PC-9 (cell line): ENCODE measurements around the gene PARM1. TPM values are rescaled to one million over a fixed set of nuclear protein-coding genes. Genes with fewer than 3 reads are reported as not detected.

Experiments used
- BruUV-seq: library from RNA; stranded (reverse); fragments of 400-500 nt; replicated peaks from 2 replicates; lab custom pipeline; 2021; lab: Mats Ljungman, UMichigan
- CTCF ChIA-PET: fragments of 300-600 bp; sonication (Branson Sonifier 250); formaldehyde crosslinking; loops from one replicate; lab custom pipeline; 2022; ENCODE audit warnings: antibody characterized with exemption; lab: Charles Lee
- POLR2A ChIA-PET: fragments of 300-600 bp; sonication (Branson Sonifier 250); formaldehyde crosslinking; loops from one replicate; lab custom pipeline; 2022; ENCODE audit warnings: antibody characterized with exemption; ENCODE audit not compliant: unreplicated experiment; lab: Charles Lee
- DNase-seq, 2 experiments: peaks; one replicate each; pipeline versions ENCODE4 v3.0.0 to v3.0.0-alpha.2; 2015 to 2022; ENCODE audit warnings: mixed read lengths in 1 of 2
- H2AFZ ChIP-seq: fragments of 200-600 bp; sonication (generic); 2 replicates; pipeline ENCODE4 v1.8.1; 2017; ENCODE audit warnings: antibody characterized with exemption
- H3F3A ChIP-seq: fragments of 200-600 bp; sonication (generic); 2 replicates; pipeline ENCODE4 v1.8.1; 2017; ENCODE audit warnings: antibody characterized with exemption, mild to moderate bottlenecking, low read depth; ENCODE audit not compliant: insufficient read depth
- H3K27ac ChIP-seq: fragments of 200-600 bp; sonication (generic); 2 replicates; pipeline ENCODE4 v1.6.1; 2016; ENCODE audit warnings: mixed run types
- H3K27me3 ChIP-seq: fragments of 200-600 bp; sonication (generic); 2 replicates; pipeline ENCODE4 v1.6.1; 2016; ENCODE audit warnings: low read depth, mixed run types; ENCODE audit not compliant: insufficient read depth
- H3K36me3 ChIP-seq: fragments of 200-600 bp; sonication (generic); 2 replicates; pipeline ENCODE4 v1.6.1; 2016; ENCODE audit warnings: low read depth, mixed run types
- H3K4me1 ChIP-seq: fragments of 200-600 bp; sonication (generic); replicated peaks from 2 replicates; pipeline ENCODE4 v1.6.1; 2016; ENCODE audit warnings: mixed run types; ENCODE audit not compliant: insufficient read depth
- H3K4me2 ChIP-seq: fragments of 200-600 bp; sonication (generic); 2 replicates; pipeline ENCODE4 v1.6.1; 2017; ENCODE audit warnings: mixed run types
- H3K4me3 ChIP-seq: fragments of 200-600 bp; sonication (generic); 2 replicates; pipeline ENCODE4 v1.6.1; 2016; ENCODE audit warnings: mixed run types
- H3K79me2 ChIP-seq: fragments of 200-600 bp; sonication (generic); 2 replicates; pipeline ENCODE4 v1.6.1; 2017; ENCODE audit warnings: low read depth, mixed run types
- H3K9me2 ChIP-seq: fragments of 200-600 bp; sonication (generic); 2 replicates; pipeline ENCODE4 v1.8.1; 2017; ENCODE audit warnings: mild to moderate bottlenecking; ENCODE audit not compliant: insufficient read depth
- H3K9me3 ChIP-seq: fragments of 200-600 bp; sonication (generic); 2 replicates; pipeline ENCODE4 v1.8.1; 2016; ENCODE audit warnings: low read depth; ENCODE audit not compliant: insufficient read depth
- H4K20me1 ChIP-seq: fragments of 200-600 bp; sonication (generic); 2 replicates; pipeline ENCODE4 v1.8.1; 2017; ENCODE audit not compliant: insufficient read depth
- CTCF ChIP-seq: fragments of 200-600 bp; sonication (generic); conservative IDR thresholded peaks from 2 replicates; pipeline ENCODE4 v1.6.1; 2017; ENCODE audit warnings: mixed run types, antibody characterized with exemption, mild to moderate bottlenecking, moderate library complexity
- EZH2 ChIP-seq: fragments of 200-600 bp; sonication (generic); IDR thresholded peaks from 2 replicates; pipeline ENCODE4 v1.8.0; 2017; ENCODE audit warnings: antibody characterized with exemption, low read depth
- intact Hi-C: fragments of 100-400 bp; cut with micrococcal nuclease; formaldehyde crosslinking; loops from one replicate; pipeline ENCODE4 v1.10.0; 2022; ENCODE audit not compliant: unreplicated experiment
- total RNA-seq: library from RNA; stranded (reverse); gene quantifications from 2 replicates; pipeline ENCODE4 v1.2.3, GENCODE V29; 2021

Gene PARM1
- total RNA-seq, 1 experiment from 2014 or later, result 0.44 TPM

DNA sequence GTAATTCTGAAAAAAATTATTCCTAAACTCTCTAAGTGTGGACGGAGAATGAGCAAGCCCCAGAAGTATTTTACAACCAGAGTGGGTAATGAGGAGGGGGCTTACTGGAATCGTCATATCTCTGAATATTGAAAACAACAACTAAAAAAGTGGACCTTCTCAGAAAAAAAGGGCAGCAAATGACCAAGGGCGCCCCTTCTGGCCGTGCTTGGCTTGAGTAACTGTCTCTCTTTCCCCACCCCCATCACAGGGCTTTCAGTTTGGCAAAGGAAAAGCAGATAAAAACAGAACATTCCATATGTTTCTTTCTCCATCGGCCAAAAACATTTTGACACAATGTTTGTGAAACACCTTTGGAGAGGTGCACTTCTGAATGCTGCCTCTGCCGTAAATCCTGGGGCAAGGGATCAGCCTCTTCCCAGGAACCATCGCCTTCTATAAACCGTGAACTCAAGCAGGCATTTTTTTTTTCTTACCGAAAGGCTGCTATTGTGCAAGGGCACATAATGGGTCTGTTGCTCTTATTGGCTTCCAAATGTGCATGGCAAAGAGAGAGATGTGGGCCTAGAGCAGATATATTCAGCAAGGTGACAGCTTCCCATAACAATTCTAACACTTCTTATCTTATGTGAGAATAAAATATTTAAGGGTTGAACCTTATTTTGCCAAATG lies 115.4 kb downstream of the PARM1 start:
- Histone ChIP-seq H3K4me1 (no peaks in the 10 kb centered on the region), H3F3A (no peaks in the 10 kb centered on the region), H3K79me2 (no peaks in the 10 kb centered on the region), H3K4me2 (no peak overlapping the region), H2AFZ (no peak overlapping the region), H3K27me3 (no peaks in the 10 kb centered on the region), H4K20me1 (no peaks in the 10 kb centered on the region), H3K4me3 (no peak overlapping the region), H3K9me2 (no peaks in the 10 kb centered on the region), H3K36me3 (no peaks in the 10 kb centered on the region), H3K9me3 (no peaks in the 10 kb centered on the region), H3K27ac (no peak overlapping the region)
- no peak for TF ChIP-seq CTCF
- TF ChIP-seq EZH2, result no peak
- intact Hi-C loops, result no loop called here
- CTCF ChIA-PET, result no interaction called here
- DNase-seq, result no peak
- no TSS peak for BruUV-seq
- POLR2A ChIA-PET, result no interaction called here

DNA sequence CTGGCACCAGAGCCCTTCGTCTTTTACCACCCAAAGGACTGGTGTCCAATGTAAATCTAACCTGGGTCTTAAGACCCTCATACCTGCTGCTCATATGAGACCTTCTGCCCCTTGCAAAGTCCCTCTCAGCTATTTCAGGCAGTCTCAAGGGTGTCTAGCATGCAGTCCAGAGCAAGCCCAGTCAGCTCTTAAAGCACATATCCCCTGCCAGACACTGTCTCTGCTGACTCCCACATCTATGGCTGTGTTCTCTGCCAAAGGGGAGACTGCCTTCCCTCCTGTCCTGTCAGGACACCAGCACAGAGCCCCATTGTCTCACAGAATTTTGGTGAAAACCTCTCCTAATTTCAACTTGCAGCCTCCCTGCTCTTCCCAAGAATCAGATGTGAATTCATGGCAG lies 118.5 kb downstream of the PARM1 start:
- Histone ChIP-seq H3K36me3 (no peaks in the 10 kb centered on the region), H3K27me3 (no peaks in the 10 kb centered on the region), H3K9me2 (no peaks in the 10 kb centered on the region), H3K79me2 (no peaks in the 10 kb centered on the region), H3F3A (no peaks in the 10 kb centered on the region), H3K4me1 (no peaks in the 10 kb centered on the region), H3K9me3 (no peaks in the 10 kb centered on the region), H2AFZ (no peak overlapping the region), H4K20me1 (no peaks in the 10 kb centered on the region), H3K4me2 (no peak overlapping the region), H3K27ac (no peak overlapping the region), H3K4me3 (no peak overlapping the region)
- TF ChIP-seq CTCF (no peak), EZH2 (no peak)
- no TSS peak for BruUV-seq
- ChIA-PET POLR2A (no interaction called here), CTCF (no interaction called here)
- intact Hi-C loops, result no loop called here
- no peak for DNase-seq

- Histone ChIP-seq H4K20me1 (no peaks in the 10 kb centered on the region), H3K4me2 (no peak overlapping the region), H3K4me1 (no peaks in the 10 kb centered on the region), H3K9me3 (no peaks in the 10 kb centered on the region), H2AFZ (no peak overlapping the region), H3K4me3 (no peak overlapping the region), H3K27ac (no peak overlapping the region), H3K9me2 (no peaks in the 10 kb centered on the region), H3F3A (no peaks in the 10 kb centered on the region), H3K36me3 (no peaks in the 10 kb centered on the region), H3K27me3 (no peaks in the 10 kb centered on the region), H3K79me2 (no peaks in the 10 kb centered on the region)
- ChIA-PET CTCF (no interaction called here), POLR2A (no interaction called here)
- TF ChIP-seq EZH2, result no peak
- no peak for TF ChIP-seq CTCF
- DNase-seq, result no peak
- BruUV-seq, result no TSS peak
- intact Hi-C loops, result no loop called here
These were observed 120.4 kb downstream of the PARM1 start for GRCh38 chr4:75053352-75053751.
